Measurements from ENCODE around the gene ZNF618.

ZNF618 gene

GRCh38 chr9:114088571-114089170, 212.6 kb downstream of the ZNF618 start:
- no peak for DNase-seq

- DNase-seq = no peak
Measured at GRCh38 chr9:114089206-114089840, 213.2 kb downstream of the ZNF618 start.

GRCh38 chr9:114090798-114091197, 214.7 kb downstream of the ZNF618 start:
- no peak for DNase-seq

GRCh38 chr9:114091711-114092110, 215.6 kb downstream of the ZNF618 start:
- DNase-seq = no peak

- no peak for DNase-seq
Measured at GRCh38 chr9:114092336-114092735, 216.2 kb downstream of the ZNF618 start.

- no peak for DNase-seq
Measured at GRCh38 chr9:114093031-114093471, 216.9 kb downstream of the ZNF618 start.

GRCh38 chr9:114093761-114094505, 217.8 kb downstream of the ZNF618 start:
- no peak for DNase-seq

GRCh38 chr9:114094971-114095370, 218.9 kb downstream of the ZNF618 start:
- no peak for DNase-seq

GRCh38 chr9:114096041-114096511, 220.0 kb downstream of the ZNF618 start:
- no peak for DNase-seq

GRCh38 chr9:114096866-114097612, 220.9 kb downstream of the ZNF618 start:
- no peak for DNase-seq

GRCh38 chr9:114097613-114098020, 221.5 kb downstream of the ZNF618 start:
- no peak for DNase-seq

GRCh38 chr9:114098021-114098935, 222.2 kb downstream of the ZNF618 start:
- DNase-seq = peak; percentile 27

- no peak for DNase-seq
Measured at GRCh38 chr9:114098936-114099668, 223.0 kb downstream of the ZNF618 start, which contains the start of gene KIF12. Gene KIF12, minus strand, starts transcription at chr9:114099292. Its CDS starts 16 bp downstream, at chr9:114099276.

GRCh38 chr9:114099669-114100270, 223.7 kb downstream of the ZNF618 start:
- no peak for DNase-seq

- no peak for DNase-seq
Measured at GRCh38 chr9:114100536-114100935, 224.4 kb downstream of the ZNF618 start.

- DNase-seq = no peak
Measured at GRCh38 chr9:114102484-114102883, 226.4 kb downstream of the ZNF618 start.

- DNase-seq = no peak
Measured at GRCh38 chr9:114105236-114105635, 229.1 kb downstream of the ZNF618 start.
